Measurements from ENCODE around the gene C4orf50.

- TF ChIP-seq, protein P1, sequence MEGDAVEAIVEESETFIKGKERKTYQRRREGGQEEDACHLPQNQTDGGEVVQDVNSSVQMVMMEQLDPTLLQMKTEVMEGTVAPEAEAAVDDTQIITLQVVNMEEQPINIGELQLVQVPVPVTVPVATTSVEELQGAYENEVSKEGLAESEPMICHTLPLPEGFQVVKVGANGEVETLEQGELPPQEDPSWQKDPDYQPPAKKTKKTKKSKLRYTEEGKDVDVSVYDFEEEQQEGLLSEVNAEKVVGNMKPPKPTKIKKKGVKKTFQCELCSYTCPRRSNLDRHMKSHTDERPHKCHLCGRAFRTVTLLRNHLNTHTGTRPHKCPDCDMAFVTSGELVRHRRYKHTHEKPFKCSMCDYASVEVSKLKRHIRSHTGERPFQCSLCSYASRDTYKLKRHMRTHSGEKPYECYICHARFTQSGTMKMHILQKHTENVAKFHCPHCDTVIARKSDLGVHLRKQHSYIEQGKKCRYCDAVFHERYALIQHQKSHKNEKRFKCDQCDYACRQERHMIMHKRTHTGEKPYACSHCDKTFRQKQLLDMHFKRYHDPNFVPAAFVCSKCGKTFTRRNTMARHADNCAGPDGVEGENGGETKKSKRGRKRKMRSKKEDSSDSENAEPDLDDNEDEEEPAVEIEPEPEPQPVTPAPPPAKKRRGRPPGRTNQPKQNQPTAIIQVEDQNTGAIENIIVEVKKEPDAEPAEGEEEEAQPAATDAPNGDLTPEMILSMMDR (conservative IDR thresholded peaks at IDR 0.05), result no peak
- TF ChIP-seq EZH2 (IDR thresholded peaks at IDR 0.05; ENCODE audit: low read depth), result no peak
These were observed 41.8 kb downstream of the C4orf50 start for GRCh38 chr4:5976431-5976830.

All from PC-9 (cell line).